Keratinocyte (primary cell): ENCODE measurements around the gene MUC2. TPM values are rescaled to one million over a fixed set of nuclear protein-coding genes. Genes with fewer than 3 reads are reported as not detected.

ENCODE experiments used
- DNase-seq: peaks from one replicate; pipeline ENCODE4 v3.0.0-alpha.2; 2011; ENCODE audit warnings: low read depth, missing footprints, low spot score
- FAIRE-seq: peaks from 2 replicates; lab custom pipeline; 2011; peaks lifted over from hg19 to GRCh38; lab: Jason Lieb, UNC
- H2AFZ ChIP-seq: 2 replicates; pipeline ENCODE4 v1.6.0; 2012; ENCODE audit warnings: low read length, control low read depth, inconsistent platforms; ENCODE audit not compliant: control insufficient read depth
- H3K27ac ChIP-seq: 2 replicates; pipeline ENCODE4 v1.5.1; 2011; ENCODE audit warnings: low read length; ENCODE audit not compliant: control insufficient read depth, insufficient read depth
- H3K27me3 ChIP-seq: 3 replicates; pipeline ENCODE4 v1.6.0; 2011; ENCODE audit warnings: low read length; ENCODE audit not compliant: control insufficient read depth, insufficient read depth; ENCODE audit errors: extremely low read depth
- H3K36me3 ChIP-seq, 2 experiments: 2 replicates in 1 of 2; 3 replicates in 1 of 2; pipeline ENCODE4 v1.5.1; 2011; ENCODE audit warnings: low read length in 2 of 2, mild to moderate bottlenecking in 1 of 2; ENCODE audit not compliant: control insufficient read depth in 2 of 2, insufficient read depth in 2 of 2; ENCODE audit errors: extremely low read depth in 1 of 2
- H3K4me1 ChIP-seq: 3 replicates; pipeline ENCODE4 v1.5.1; 2011; ENCODE audit warnings: low read length; ENCODE audit not compliant: control insufficient read depth, insufficient read depth; ENCODE audit errors: extremely low read depth
- H3K4me2 ChIP-seq: 3 replicates; pipeline ENCODE4 v1.6.0; 2011; ENCODE audit warnings: low read depth, low read length; ENCODE audit not compliant: control insufficient read depth, insufficient read depth; ENCODE audit errors: extremely low read depth
- H3K4me3 ChIP-seq, 3 experiments: fragments of 200-600 bp in 1 of 3; sonication (generic) in 1 of 3; 2 replicates in 2 of 3; 3 replicates in 1 of 3; pipeline ENCODE4 v1.5.1; 2011 to 2016; ENCODE audit warnings: low read length in 3 of 3, mild to moderate bottlenecking in 3 of 3, control low read depth in 2 of 3, inconsistent platforms in 1 of 3, low read depth in 1 of 3, mixed read lengths in 1 of 3, mixed run types in 1 of 3, moderate library complexity in 1 of 3; ENCODE audit not compliant: control insufficient read depth in 2 of 3, insufficient read depth in 2 of 3; ENCODE audit errors: extremely low read depth in 1 of 3
- H3K79me2 ChIP-seq: 2 replicates; pipeline ENCODE4 v1.6.0; 2012; ENCODE audit warnings: low read length; ENCODE audit not compliant: control insufficient read depth, insufficient read depth
- H3K9ac ChIP-seq: 3 replicates; pipeline ENCODE4 v1.6.0; 2011; ENCODE audit warnings: low read length; ENCODE audit not compliant: control insufficient read depth, insufficient read depth; ENCODE audit errors: extremely low read depth
- H3K9me1 ChIP-seq: 3 replicates; pipeline ENCODE4 v1.6.0; 2011; ENCODE audit warnings: low read length; ENCODE audit not compliant: control insufficient read depth, insufficient read depth; ENCODE audit errors: extremely low read depth
- H3K9me3 ChIP-seq: 2 replicates; pipeline ENCODE4 v1.5.1; 2012; ENCODE audit warnings: low read depth, low read length; ENCODE audit not compliant: control insufficient read depth
- H4K20me1 ChIP-seq: 3 replicates; pipeline ENCODE4 v1.6.0; 2011; ENCODE audit warnings: low read length; ENCODE audit not compliant: control insufficient read depth, insufficient read depth; ENCODE audit errors: extremely low read depth
- EZH2 ChIP-seq: IDR thresholded peaks from one replicate; pipeline ENCODE4 v1.6.1; 2012; ENCODE audit warnings: inconsistent platforms, mild to moderate bottlenecking, low read length, moderate library complexity
- dilution Hi-C: fragments of 300-500 bp; cut with MboI; formaldehyde crosslinking; loops from one replicate; pipeline ENCODE4 v1.7.0; 2020; ENCODE audit warnings: low sequenced_read_pairs; ENCODE audit not compliant: extremely low pct_ligation_motif_present
- polyA plus RNA-seq, 5 experiments: library from polyadenylated mRNA; depleted of rRNA in 3 of 5; stranded (reverse) in 3 of 5; stranded (forward) in 1 of 5; unstranded in 1 of 5; fragments of >200 nt; gene quantifications; 1 replicate in 1 of 5; 2 replicates in 3 of 5; 3 replicates in 1 of 5; pipeline versions ENCODE4 v1.2.1 to v1.2.3, GENCODE V29; 2011 to 2012; ENCODE audit warnings: missing spikeins in 2 of 5, low read depth in 1 of 5, low replicate concordance in 1 of 5
- TF ChIP-seq, protein P1 (sequence below), 3 experiments: IDR thresholded peaks in 1 of 3; conservative IDR thresholded peaks in 1 of 3; optimal IDR thresholded peaks in 1 of 3; 2 replicates in 2 of 3; 3 replicates in 1 of 3; pipeline versions ENCODE3 to v1.5.1; 2011; ENCODE audit warnings: low read length in 3 of 3, mild to moderate bottlenecking in 3 of 3, moderate library complexity in 2 of 3, control low read depth in 1 of 3, inconsistent platforms in 1 of 3; ENCODE audit not compliant: insufficient read depth in 2 of 3; ENCODE audit errors: extremely low read depth in 1 of 3

MUC2 gene
- polyA plus RNA-seq, 1 donor (not counting 4 experiments of a cell fraction or from before 2014, with no cell fraction given): not detected

DNA sequence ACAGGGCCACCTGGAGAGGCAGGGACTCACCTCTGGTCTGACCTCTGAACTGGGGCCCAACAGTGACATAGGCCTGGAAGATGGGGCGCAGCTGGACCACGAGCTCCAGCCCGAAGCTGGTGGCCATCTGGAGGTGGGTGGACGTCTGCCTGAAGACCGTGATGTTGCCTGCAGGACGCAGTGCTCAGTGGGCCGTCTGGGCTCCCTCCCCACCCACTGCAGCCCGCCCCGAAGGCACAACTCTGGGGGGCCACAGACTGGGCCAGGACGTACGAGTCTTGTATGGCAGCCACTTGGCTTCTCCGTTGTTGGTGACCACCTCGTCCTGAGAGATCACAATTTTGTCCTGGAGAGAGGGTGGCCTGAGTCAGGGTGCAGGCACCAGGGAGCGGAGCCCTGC is 46.1 kb upstream of the MUC2 start:
- no peak for DNase-seq
- H3K4me2 ChIP-seq: no peak overlapping the region
- H3K4me3 ChIP-seq: no peak overlapping the region
- no peaks in the 10 kb centered on the region for H3K9me1 ChIP-seq
- no peak for FAIRE-seq
- dilution Hi-C loops: no loop called here
- H3K36me3 ChIP-seq: peaks cover 0 to 2% of the 10 kb centered on the region in 2 experiments
- H3K27ac ChIP-seq: no peak overlapping the region
- H3K9ac ChIP-seq: no peak overlapping the region
- no peak overlapping the region for H2AFZ ChIP-seq
- TF ChIP-seq, protein P1, sequence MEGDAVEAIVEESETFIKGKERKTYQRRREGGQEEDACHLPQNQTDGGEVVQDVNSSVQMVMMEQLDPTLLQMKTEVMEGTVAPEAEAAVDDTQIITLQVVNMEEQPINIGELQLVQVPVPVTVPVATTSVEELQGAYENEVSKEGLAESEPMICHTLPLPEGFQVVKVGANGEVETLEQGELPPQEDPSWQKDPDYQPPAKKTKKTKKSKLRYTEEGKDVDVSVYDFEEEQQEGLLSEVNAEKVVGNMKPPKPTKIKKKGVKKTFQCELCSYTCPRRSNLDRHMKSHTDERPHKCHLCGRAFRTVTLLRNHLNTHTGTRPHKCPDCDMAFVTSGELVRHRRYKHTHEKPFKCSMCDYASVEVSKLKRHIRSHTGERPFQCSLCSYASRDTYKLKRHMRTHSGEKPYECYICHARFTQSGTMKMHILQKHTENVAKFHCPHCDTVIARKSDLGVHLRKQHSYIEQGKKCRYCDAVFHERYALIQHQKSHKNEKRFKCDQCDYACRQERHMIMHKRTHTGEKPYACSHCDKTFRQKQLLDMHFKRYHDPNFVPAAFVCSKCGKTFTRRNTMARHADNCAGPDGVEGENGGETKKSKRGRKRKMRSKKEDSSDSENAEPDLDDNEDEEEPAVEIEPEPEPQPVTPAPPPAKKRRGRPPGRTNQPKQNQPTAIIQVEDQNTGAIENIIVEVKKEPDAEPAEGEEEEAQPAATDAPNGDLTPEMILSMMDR (optimal IDR thresholded peaks at IDR 0.05 in 1 of 3, IDR thresholded peaks at IDR 0.05 in 1 of 3, conservative IDR thresholded peaks at IDR 0.05 in 1 of 3; ENCODE audit: extremely low read depth in 1 of 3, insufficient read depth in 2 of 3, low read length in 3 of 3): no peak
- TF ChIP-seq EZH2: no peak
- peaks cover 4% of the 10 kb centered on the region for H3K27me3 ChIP-seq
- H3K9me3 ChIP-seq: no peaks in the 10 kb centered on the region
- no peaks in the 10 kb centered on the region for H3K79me2 ChIP-seq
- no peaks in the 10 kb centered on the region for H3K4me1 ChIP-seq
- no peaks in the 10 kb centered on the region for H4K20me1 ChIP-seq

DNA sequence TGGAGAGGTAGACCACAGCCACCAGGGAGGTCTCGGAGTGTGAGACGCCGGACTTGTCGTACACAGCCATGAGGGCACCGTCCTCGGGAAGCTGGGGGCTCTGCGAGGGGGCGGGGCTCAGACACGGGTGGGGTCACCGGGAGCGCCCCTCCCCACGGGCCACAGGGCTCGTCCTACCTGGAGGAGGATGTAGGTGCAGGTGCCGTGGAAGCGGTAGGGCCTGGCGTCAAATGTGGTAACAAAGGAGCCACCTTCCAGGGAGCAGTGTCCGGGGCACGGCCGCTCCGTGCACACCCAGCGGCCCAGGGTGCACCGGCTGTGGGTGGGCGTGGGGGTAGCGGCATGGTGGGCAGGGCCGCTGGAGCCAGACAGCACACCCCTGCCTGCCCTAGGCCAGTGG is 45.6 kb upstream of the MUC2 start:
- Histone ChIP-seq H3K4me3 (no peak overlapping the region), H3K4me1 (no peaks in the 10 kb centered on the region), H4K20me1 (no peaks in the 10 kb centered on the region), H3K9me1 (no peaks in the 10 kb centered on the region), H2AFZ (no peak overlapping the region), H3K27me3 (peaks cover 4% of the 10 kb centered on the region), H3K4me2 (no peak overlapping the region), H3K27ac (no peak overlapping the region), H3K9ac (no peak overlapping the region), H3K36me3 (peaks cover 0 to 2% of the 10 kb centered on the region in 2 experiments), H3K79me2 (no peaks in the 10 kb centered on the region), H3K9me3 (no peaks in the 10 kb centered on the region)
- TF ChIP-seq, protein P1 (optimal IDR thresholded peaks at IDR 0.05 in 1 of 3, IDR thresholded peaks at IDR 0.05 in 1 of 3, conservative IDR thresholded peaks at IDR 0.05 in 1 of 3; ENCODE audit: extremely low read depth in 1 of 3, insufficient read depth in 2 of 3, low read length in 3 of 3): no peak
- no peak for TF ChIP-seq EZH2
- FAIRE-seq (no peak), DNase-seq (no peak)
- dilution Hi-C loops: no loop called here
